ENCODE results near the gene MARK3. TPM values are rescaled to one million over a fixed set of nuclear protein-coding genes. Genes with fewer than 3 reads are reported as not detected.

Gene MARK3
- total and polyA plus RNA-seq, 2 of the 13 experiments (the other 11 are each of a cell fraction or from before 2014, with no cell fraction given) = 47.7 to 56.6 TPM

DNA sequence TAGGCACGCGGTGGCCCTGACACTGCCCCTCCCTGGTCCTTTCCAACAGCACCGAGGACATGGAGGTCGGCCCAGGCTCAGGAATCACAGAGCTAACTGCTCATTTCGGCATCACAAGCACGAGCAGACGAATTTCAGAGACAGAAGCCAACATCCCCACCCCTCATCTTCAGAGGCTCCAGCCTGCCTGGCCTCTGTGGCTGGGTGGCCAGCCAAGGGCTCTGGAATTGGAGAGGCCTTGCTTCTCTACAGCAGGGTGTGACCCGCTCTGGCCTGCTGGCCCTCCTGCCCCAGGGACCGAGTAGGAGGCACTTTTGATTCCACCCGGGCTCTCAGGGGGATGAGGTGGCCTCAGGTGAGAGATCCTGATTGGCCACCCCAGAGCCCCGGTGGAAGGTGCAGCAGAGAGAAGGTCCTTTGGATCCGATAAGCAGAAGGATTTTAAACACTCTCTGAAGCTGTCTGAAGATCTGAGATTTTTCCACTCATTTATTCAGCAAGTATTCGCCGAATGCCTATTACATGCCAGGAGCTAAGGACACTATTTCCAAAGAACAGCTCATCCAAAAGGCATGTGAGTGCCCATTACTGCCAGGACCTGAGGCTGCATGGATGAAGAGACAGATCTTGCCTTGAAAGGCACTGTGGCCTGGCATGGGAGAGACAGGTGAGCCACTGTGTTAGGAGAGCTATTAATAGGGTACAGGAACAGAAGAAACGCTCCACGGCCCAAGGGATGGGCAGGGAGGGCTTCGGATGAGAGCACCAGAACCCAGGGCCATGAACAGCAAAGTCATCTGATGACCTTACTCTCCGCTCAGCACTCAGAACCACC lies 167.0 kb downstream of the MARK3 start:
- H3K9ac ChIP-seq (ENCODE audit: insufficient read depth, low read depth, low read length) = no peak overlapping the region
- no peaks in the 10 kb centered on the region for H3K27me3 ChIP-seq (ENCODE audit: control insufficient read depth in 1 of 2, insufficient read depth in 2 of 2, low read length in 2 of 2)
- ATAC-seq (no peak), DNase-seq (ENCODE audit: low spot score) (no peak), FAIRE-seq (no peak)
- peaks cover 6% of the 10 kb centered on the region for H3K79me2 ChIP-seq (ENCODE audit: insufficient read depth, low read length)
- intact Hi-C loops (cut with micrococcal nuclease; ENCODE audit: unreplicated experiment) = no loop called here
- CTCF ChIA-PET (ENCODE audit: low intra/inter-chr PET ratio, low total read pairs) = no interaction called here
- peaks cover 21% of the 10 kb centered on the region for H3K4me1 ChIP-seq (ENCODE audit: insufficient read depth, low read length)
- no peak overlapping the region for H2AFZ ChIP-seq (ENCODE audit: low read length)
- H3K27ac ChIP-seq (ENCODE audit: extremely low read length, insufficient read depth, low read length) = no peak overlapping the region
- no peaks in the 10 kb centered on the region for H3K36me3 ChIP-seq (replicated peaks in 1 of 2; ENCODE audit: control insufficient read depth in 1 of 2, insufficient read depth in 2 of 2, low read length in 2 of 2)
- TF ChIP-seq ZNF264 (CRISPR knock-in tag; IDR thresholded peaks at IDR 0.05) (no peak), RBFOX2 (IDR thresholded peaks at IDR 0.05; ENCODE audit: low read depth, low read length) (no peak), ZNF30 (CRISPR knock-in tag; IDR thresholded peaks at IDR 0.05) (no peak), CENPT (CRISPR knock-in tag; IDR thresholded peaks at IDR 0.05; ENCODE audit: low read depth) (no peak), ZNF543 (CRISPR knock-in tag; IDR thresholded peaks at IDR 0.05) (no peak), NCOA1 (CRISPR knock-in tag; IDR thresholded peaks at IDR 0.05) (no peak), ZSCAN29 (CRISPR knock-in tag; conservative IDR thresholded peaks at IDR 0.05) (no peak)
- TF ChIP-seq, protein P1, sequence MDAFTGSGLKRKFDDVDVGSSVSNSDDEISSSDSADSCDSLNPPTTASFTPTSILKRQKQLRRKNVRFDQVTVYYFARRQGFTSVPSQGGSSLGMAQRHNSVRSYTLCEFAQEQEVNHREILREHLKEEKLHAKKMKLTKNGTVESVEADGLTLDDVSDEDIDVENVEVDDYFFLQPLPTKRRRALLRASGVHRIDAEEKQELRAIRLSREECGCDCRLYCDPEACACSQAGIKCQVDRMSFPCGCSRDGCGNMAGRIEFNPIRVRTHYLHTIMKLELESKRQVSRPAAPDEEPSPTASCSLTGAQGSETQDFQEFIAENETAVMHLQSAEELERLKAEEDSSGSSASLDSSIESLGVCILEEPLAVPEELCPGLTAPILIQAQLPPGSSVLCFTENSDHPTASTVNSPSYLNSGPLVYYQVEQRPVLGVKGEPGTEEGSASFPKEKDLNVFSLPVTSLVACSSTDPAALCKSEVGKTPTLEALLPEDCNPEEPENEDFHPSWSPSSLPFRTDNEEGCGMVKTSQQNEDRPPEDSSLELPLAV (CRISPR knock-in tag; conservative IDR thresholded peaks at IDR 0.05; ENCODE audit: low read depth) = no peak
- TF ChIP-seq, protein P2, sequence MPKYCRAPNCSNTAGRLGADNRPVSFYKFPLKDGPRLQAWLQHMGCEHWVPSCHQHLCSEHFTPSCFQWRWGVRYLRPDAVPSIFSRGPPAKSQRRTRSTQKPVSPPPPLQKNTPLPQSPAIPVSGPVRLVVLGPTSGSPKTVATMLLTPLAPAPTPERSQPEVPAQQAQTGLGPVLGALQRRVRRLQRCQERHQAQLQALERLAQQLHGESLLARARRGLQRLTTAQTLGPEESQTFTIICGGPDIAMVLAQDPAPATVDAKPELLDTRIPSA (CRISPR knock-in tag; IDR thresholded peaks at IDR 0.05; ENCODE audit: borderline replicate concordance) = no peak
- no peak overlapping the region for H3K4me3 ChIP-seq (replicated peaks in 1 of 3; ENCODE audit: insufficient read depth in 1 of 3, low read depth in 2 of 3, low read length in 3 of 3)
- no peaks in the 10 kb centered on the region for H4K20me1 ChIP-seq (ENCODE audit: insufficient read depth, low read length)
- 85% methylated on average over 13 of the region's 18 CpGs for WGBS (ENCODE audit: low lambda C conversion rate)
- no TSS peak for BruUV-seq (replicated peaks)
- in situ Hi-C loops (cut with HindIII; ENCODE audit: extremely low pct_ligation_motif_present, low pct_unique_long_range_greater_than_20kb) = no loop called here
- H3K4me2 ChIP-seq (ENCODE audit: low read depth, low read length) = no peak overlapping the region
- no peaks in the 10 kb centered on the region for H3K9me3 ChIP-seq (ENCODE audit: low read length)
- POLR2A ChIA-PET = no interaction called here
